ENCODE results near the gene MATK.

MATK gene

GRCh38 chr19:3807574-3808354 lies 21.6 kb upstream of the MATK start:
- Histone ChIP-seq H3K27ac (ENCODE audit: extremely low read depth, low read depth, low read length) (no peak overlapping the region), H3K4me3 (ENCODE audit: low read depth, low read length) (no peak overlapping the region), H3K36me3 (ENCODE audit: control insufficient read depth in 2 of 2, insufficient read depth in 1 of 2, low read length in 2 of 2) (no peaks in the 10 kb centered on the region), H3K4me1 (ENCODE audit: control insufficient read depth, insufficient read depth, low read length) (no peaks in the 10 kb centered on the region), H3K9me3 (ENCODE audit: control insufficient read depth, insufficient read depth, low read depth, low read length) (no peaks in the 10 kb centered on the region)
- POLR2A ChIA-PET: no interaction called here
- CTCF ChIA-PET: interaction anchor here (0.6 to 1.4 kb wide), 2 partner anchors 14 to 101 kb away, joined by 4 to 10 read pairs; no protein-coding TSS in a partner anchor
- peak; percentile 26 for TF ChIP-seq ZBTB26 (tag by site-specific recombination; optimal IDR thresholded peaks at IDR 0.05)
- TF ChIP-seq HOXD13 (CRISPR knock-in tag; IDR thresholded peaks at IDR 0.05; ENCODE audit: borderline replicate concordance): no peak
- TF ChIP-seq ZNF76 (tag by site-specific recombination; IDR thresholded peaks at IDR 0.05; ENCODE audit: borderline replicate concordance, low read depth): no peak
- no peak for TF ChIP-seq ZNF830 (tag by site-specific recombination; IDR thresholded peaks at IDR 0.05; ENCODE audit: low read depth)
- TF ChIP-seq ZNF768 (tag by site-specific recombination; IDR thresholded peaks at IDR 0.05): no peak
- peak; percentile 97 for TF ChIP-seq ZSCAN4 (tag by site-specific recombination; IDR thresholded peaks at IDR 0.05)
- TF ChIP-seq TCF7L2 (IDR thresholded peaks at IDR 0.05; ENCODE audit: borderline replicate concordance, low read depth, low read length): no peak
- TF ChIP-seq, protein P1, sequence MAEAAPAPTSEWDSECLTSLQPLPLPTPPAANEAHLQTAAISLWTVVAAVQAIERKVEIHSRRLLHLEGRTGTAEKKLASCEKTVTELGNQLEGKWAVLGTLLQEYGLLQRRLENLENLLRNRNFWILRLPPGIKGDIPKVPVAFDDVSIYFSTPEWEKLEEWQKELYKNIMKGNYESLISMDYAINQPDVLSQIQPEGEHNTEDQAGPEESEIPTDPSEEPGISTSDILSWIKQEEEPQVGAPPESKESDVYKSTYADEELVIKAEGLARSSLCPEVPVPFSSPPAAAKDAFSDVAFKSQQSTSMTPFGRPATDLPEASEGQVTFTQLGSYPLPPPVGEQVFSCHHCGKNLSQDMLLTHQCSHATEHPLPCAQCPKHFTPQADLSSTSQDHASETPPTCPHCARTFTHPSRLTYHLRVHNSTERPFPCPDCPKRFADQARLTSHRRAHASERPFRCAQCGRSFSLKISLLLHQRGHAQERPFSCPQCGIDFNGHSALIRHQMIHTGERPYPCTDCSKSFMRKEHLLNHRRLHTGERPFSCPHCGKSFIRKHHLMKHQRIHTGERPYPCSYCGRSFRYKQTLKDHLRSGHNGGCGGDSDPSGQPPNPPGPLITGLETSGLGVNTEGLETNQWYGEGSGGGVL (tag by site-specific recombination; IDR thresholded peaks at IDR 0.05): no peak
- TF ChIP-seq ZNF701 (tag by site-specific recombination; IDR thresholded peaks at IDR 0.05): no peak
- no peak for TF ChIP-seq KLF16 (tag by site-specific recombination; IDR thresholded peaks at IDR 0.05)
- TF ChIP-seq ZFP3 (tag by site-specific recombination; IDR thresholded peaks at IDR 0.05; ENCODE audit: low read depth): no peak
- no peak for TF ChIP-seq ZNF544 (tag by site-specific recombination; IDR thresholded peaks at IDR 0.05)

- no peak overlapping the region for H3K4me3 ChIP-seq (ENCODE audit: low read depth, low read length)
- H3K9me3 ChIP-seq (ENCODE audit: control insufficient read depth, insufficient read depth, low read depth, low read length): no peaks in the 10 kb centered on the region
- H3K4me1 ChIP-seq (ENCODE audit: control insufficient read depth, insufficient read depth, low read length): no peaks in the 10 kb centered on the region
- POLR2A ChIA-PET: no interaction called here
- CTCF ChIA-PET: interaction anchor here (1.4 kb wide), 1 partner anchor 15 kb away, joined by 10 read pairs; no protein-coding TSS in a partner anchor
- H3K36me3 ChIP-seq (ENCODE audit: control insufficient read depth in 2 of 2, insufficient read depth in 1 of 2, low read length in 2 of 2): no peaks in the 10 kb centered on the region
- no peak overlapping the region for H3K27ac ChIP-seq (ENCODE audit: extremely low read depth, low read depth, low read length)
- TF ChIP-seq, protein P2, sequence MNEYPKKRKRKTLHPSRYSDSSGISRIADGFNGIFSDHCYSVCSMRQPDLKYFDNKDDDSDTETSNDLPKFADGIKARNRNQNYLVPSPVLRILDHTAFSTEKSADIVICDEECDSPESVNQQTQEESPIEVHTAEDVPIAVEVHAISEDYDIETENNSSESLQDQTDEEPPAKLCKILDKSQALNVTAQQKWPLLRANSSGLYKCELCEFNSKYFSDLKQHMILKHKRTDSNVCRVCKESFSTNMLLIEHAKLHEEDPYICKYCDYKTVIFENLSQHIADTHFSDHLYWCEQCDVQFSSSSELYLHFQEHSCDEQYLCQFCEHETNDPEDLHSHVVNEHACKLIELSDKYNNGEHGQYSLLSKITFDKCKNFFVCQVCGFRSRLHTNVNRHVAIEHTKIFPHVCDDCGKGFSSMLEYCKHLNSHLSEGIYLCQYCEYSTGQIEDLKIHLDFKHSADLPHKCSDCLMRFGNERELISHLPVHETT (tag by site-specific recombination; IDR thresholded peaks at IDR 0.05): no peak
- no peak for TF ChIP-seq GLI2 (tag by site-specific recombination; IDR thresholded peaks at IDR 0.05; ENCODE audit: borderline replicate concordance, low read depth)
- TF ChIP-seq GFI1B (tag by site-specific recombination; IDR thresholded peaks at IDR 0.05): no peak
- TF ChIP-seq, protein P3, sequence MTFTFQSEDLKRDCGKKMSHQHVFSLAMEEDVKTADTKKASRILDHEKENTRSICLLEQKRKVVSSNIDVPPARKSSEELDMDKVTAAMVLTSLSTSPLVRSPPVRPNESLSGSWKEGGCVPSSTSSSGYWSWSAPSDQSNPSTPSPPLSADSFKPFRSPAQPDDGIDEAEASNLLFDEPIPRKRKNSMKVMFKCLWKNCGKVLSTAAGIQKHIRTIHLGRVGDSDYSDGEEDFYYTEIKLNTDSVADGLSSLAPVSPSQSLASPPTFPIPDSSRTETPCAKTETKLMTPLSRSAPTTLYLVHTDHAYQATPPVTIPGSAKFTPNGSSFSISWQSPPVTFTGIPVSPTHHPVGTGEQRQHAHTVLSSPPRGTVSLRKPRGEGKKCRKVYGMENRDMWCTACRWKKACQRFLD (tag by site-specific recombination; IDR thresholded peaks at IDR 0.05): no peak
- TF ChIP-seq PRDM1 (tag by site-specific recombination; IDR thresholded peaks at IDR 0.05): no peak
- TF ChIP-seq, protein P4, sequence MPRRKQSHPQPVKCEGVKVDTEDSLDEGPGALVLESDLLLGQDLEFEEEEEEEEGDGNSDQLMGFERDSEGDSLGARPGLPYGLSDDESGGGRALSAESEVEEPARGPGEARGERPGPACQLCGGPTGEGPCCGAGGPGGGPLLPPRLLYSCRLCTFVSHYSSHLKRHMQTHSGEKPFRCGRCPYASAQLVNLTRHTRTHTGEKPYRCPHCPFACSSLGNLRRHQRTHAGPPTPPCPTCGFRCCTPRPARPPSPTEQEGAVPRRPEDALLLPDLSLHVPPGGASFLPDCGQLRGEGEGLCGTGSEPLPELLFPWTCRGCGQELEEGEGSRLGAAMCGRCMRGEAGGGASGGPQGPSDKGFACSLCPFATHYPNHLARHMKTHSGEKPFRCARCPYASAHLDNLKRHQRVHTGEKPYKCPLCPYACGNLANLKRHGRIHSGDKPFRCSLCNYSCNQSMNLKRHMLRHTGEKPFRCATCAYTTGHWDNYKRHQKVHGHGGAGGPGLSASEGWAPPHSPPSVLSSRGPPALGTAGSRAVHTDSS (tag by site-specific recombination; IDR thresholded peaks at IDR 0.05): no peak
- TF ChIP-seq, protein P5, sequence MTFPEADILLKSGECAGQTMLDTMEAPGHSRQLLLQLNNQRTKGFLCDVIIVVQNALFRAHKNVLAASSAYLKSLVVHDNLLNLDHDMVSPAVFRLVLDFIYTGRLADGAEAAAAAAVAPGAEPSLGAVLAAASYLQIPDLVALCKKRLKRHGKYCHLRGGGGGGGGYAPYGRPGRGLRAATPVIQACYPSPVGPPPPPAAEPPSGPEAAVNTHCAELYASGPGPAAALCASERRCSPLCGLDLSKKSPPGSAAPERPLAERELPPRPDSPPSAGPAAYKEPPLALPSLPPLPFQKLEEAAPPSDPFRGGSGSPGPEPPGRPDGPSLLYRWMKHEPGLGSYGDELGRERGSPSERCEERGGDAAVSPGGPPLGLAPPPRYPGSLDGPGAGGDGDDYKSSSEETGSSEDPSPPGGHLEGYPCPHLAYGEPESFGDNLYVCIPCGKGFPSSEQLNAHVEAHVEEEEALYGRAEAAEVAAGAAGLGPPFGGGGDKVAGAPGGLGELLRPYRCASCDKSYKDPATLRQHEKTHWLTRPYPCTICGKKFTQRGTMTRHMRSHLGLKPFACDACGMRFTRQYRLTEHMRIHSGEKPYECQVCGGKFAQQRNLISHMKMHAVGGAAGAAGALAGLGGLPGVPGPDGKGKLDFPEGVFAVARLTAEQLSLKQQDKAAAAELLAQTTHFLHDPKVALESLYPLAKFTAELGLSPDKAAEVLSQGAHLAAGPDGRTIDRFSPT (tag by site-specific recombination; IDR thresholded peaks at IDR 0.05): no peak
- no peak for TF ChIP-seq ZNF529 (tag by site-specific recombination; IDR thresholded peaks at IDR 0.05; ENCODE audit: insufficient replicate concordance)
- no peak for TF ChIP-seq ZNF350 (tag by site-specific recombination; IDR thresholded peaks at IDR 0.05)
- TF ChIP-seq, protein P6, sequence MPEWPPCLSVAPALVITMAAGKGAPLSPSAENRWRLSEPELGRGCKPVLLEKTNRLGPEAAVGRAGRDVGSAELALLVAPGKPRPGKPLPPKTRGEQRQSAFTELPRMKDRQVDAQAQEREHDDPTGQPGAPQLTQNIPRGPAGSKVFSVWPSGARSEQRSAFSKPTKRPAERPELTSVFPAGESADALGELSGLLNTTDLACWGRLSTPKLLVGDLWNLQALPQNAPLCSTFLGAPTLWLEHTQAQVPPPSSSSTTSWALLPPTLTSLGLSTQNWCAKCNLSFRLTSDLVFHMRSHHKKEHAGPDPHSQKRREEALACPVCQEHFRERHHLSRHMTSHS (tag by site-specific recombination; IDR thresholded peaks at IDR 0.05): no peak
- no peak for TF ChIP-seq KLF8 (tag by site-specific recombination; IDR thresholded peaks at IDR 0.05)
Measured at GRCh38 chr19:3807131-3807480, 20.9 kb upstream of the MATK start.

All from HEK293 (cell line).